ENCODE data around the gene COX10. TPM values are rescaled to one million over a fixed set of nuclear protein-coding genes. Genes with fewer than 3 reads are reported as not detected.

The COX10 gene
- total RNA-seq, 2 donors from 2014 or later: 8.7 to 26.5 TPM

GRCh38 chr17:14201021-14201987, 132.0 kb downstream of the COX10 start:
- H3K27ac ChIP-seq: no peak overlapping the region
- DNase-seq (ENCODE audit: low spot score) (no peak), ATAC-seq (ENCODE audit: insufficient number of reproducible peaks, low FRiP score, low read depth) (no peak)

DNA sequence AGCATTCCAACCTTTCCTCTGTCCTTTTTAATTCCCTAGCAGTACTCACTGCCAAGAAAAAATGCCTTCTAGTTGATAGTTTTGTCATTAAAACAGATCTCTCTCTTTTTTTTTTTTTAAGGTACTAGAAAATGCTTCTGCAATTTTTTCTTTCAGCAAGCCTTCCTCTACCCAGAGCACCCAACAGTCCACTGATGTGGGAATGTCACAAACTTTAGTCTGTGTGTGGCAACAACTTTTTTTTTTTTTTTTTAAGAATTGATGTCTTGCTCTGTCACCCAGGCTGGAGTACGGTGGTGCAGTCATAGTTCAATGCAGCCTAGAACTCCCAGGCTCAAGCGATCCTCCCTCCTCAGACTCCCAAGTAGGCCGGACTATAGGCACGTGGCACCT, 132.7 kb downstream of the COX10 start:
- Histone ChIP-seq H3K36me3 (peaks cover 5% of the 10 kb centered on the region), H3K27me3 (replicated peaks; ENCODE audit: insufficient read depth) (no peaks in the 10 kb centered on the region), H3K27ac (no peak overlapping the region), H3K9me3 (no peaks in the 10 kb centered on the region), H3K4me3 (no peak overlapping the region), H3K4me1 (ENCODE audit: control insufficient read depth in 1 of 2, low read depth in 2 of 2) (no peaks in the 10 kb centered on the region)
- TF ChIP-seq CTCF (IDR thresholded peaks at IDR 0.05): no peak
- DNase-seq (ENCODE audit: low spot score) (no peak), ATAC-seq (ENCODE audit: insufficient number of reproducible peaks, low FRiP score, low read depth) (no peak)

More at GRCh38 chr17:14201021-14201987, 132.0 kb downstream of the COX10 start:
- TF ChIP-seq CTCF (IDR thresholded peaks at IDR 0.05): no peak
- H3K27me3 ChIP-seq (replicated peaks; ENCODE audit: insufficient read depth): no peaks in the 10 kb centered on the region
- no peak overlapping the region for H3K4me3 ChIP-seq
- H3K9me3 ChIP-seq: no peaks in the 10 kb centered on the region
- no peaks in the 10 kb centered on the region for H3K4me1 ChIP-seq (ENCODE audit: control insufficient read depth in 1 of 2, low read depth in 2 of 2)
- peaks cover 5% of the 10 kb centered on the region for H3K36me3 ChIP-seq

DNA sequence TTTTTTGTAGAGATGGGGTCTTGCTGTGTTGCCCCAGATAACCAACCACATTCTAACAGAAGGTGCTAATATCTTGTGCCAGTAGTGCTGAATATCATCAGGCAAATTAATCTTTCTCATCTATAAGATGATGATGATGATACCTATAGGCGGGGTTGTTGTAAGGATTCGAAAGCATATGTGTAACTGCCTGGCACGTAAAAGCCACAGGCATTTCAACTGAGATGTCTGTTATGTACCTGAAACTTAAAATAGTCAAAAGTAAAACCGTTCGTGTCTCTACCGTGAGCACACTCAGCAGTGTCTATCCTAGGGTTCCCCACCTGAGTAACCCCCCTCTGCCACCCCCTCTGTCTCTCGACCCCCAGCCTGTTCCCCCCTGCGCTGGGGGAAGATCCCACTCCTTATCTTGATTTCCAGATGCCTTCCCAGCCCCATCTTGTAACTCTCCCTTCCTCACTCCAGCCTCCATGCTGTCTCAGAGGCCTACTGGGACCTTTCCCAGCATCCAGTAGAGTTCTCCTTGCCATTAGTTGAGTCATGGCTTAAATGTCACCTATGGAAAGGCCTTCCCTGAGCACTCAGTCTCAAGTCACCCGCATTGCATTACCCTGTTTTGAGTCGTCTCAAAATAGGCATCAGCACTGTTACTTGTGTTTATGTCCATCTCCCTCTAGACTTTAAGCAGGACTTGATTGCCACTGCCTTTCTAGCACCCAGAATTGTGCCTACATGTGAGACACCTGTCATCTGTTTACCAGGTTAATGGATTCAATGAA, 133.3 kb downstream of the COX10 start:
- no peak for ATAC-seq (ENCODE audit: insufficient number of reproducible peaks, low FRiP score, low read depth)
- no peak for DNase-seq (ENCODE audit: low spot score)
- Histone ChIP-seq H3K9me3 (no peaks in the 10 kb centered on the region), H3K4me1 (ENCODE audit: control insufficient read depth in 1 of 2, low read depth in 2 of 2) (no peaks in the 10 kb centered on the region), H3K36me3 (peaks cover 5% of the 10 kb centered on the region), H3K27ac (no peak overlapping the region), H3K27me3 (replicated peaks; ENCODE audit: insufficient read depth) (no peaks in the 10 kb centered on the region), H3K4me3 (no peak overlapping the region)
- no peak for TF ChIP-seq CTCF (IDR thresholded peaks at IDR 0.05)

DNA sequence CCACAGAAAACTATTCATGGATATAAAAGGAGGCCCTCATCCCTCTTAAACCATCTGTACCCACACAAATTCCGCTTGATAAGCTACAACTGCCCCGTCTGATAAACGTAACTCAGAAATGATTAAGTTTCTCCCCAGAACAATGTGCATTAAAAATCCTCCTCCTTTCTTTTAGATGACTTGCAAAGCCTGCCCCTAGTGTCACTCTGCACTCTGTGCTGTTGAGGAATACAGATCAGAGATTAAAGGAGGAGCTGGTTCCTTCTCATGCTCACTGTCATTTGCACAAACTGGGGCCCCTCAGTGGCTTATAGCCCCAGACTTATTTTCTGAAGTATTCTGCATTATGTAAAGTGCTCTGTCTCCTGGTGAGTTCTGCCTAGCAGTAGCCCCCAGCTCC, 134.1 kb downstream of the COX10 start:
- Histone ChIP-seq H3K27ac (no peak overlapping the region), H3K27me3 (replicated peaks; ENCODE audit: insufficient read depth) (no peaks in the 10 kb centered on the region)
- no peak for ATAC-seq (ENCODE audit: insufficient number of reproducible peaks, low FRiP score, low read depth)

More for the DNA sequence above, 134.1 kb downstream of the COX10 start:
- no peaks in the 10 kb centered on the region for H3K9me3 ChIP-seq
- no peak overlapping the region for H3K4me3 ChIP-seq
- no peak for TF ChIP-seq CTCF (IDR thresholded peaks at IDR 0.05)
- peaks cover 5% of the 10 kb centered on the region for H3K36me3 ChIP-seq
- H3K4me1 ChIP-seq (ENCODE audit: control insufficient read depth in 1 of 2, low read depth in 2 of 2): no peaks in the 10 kb centered on the region
- DNase-seq (ENCODE audit: low spot score): no peak
